ENCODE data around the gene APBA1.
"Not testable (repeated sequence)": the region's sequence is repeated elsewhere in the genome, so short reads cannot be mapped to it uniquely, and the experiment has no call there.

APBA1 gene

DNA sequence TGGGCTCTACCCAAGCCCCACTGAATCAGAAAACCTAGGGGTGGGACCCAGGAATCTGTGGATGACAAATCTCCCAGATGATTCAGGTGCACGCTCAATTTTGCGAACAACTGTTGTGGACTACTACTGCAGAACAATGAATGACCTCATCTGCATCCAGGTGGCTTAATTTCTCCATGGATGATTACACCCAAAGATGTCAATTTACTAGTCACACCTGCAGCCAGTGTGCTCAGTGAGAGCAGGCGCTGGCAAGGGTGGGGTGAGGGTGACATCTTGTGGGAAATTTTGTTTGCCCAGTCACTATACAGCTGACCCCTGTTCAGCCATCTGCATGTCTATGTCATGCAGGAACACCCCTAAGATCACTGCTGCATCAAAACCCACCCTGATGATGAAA lies 229.0 kb downstream of the APBA1 start:
- DNase-seq (ENCODE audit: low read depth, low spot score): no peak

DNA sequence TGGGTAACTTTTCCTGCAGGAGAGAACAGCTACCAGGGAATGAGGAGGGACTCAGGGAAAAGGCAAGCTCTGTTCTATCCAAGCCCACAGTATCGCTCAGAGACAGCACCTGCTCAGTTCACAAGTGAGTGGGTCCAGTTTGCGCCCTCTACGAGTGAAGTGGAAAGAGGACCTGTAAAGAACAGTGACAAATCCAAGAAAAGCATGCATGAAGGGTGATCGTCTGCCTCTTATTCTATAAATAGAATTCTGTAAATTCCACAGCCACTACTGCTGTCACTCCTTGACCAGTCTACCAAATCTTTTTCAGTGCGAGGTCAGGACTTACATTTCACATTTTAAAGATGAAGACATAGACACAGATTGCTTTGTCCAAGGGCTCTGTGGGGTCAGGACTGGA lies 229.7 kb downstream of the APBA1 start:
- DNase-seq (ENCODE audit: low read depth, low spot score): no peak

- DNase-seq (ENCODE audit: low read depth, low spot score): not testable (repeated sequence)
These were observed 231.8 kb downstream of the APBA1 start for GRCh38 chr9:69440254-69440955.

- DNase-seq (ENCODE audit: low read depth, low spot score): not testable (repeated sequence)
These were observed 232.5 kb downstream of the APBA1 start for GRCh38 chr9:69439654-69440053.

DNA sequence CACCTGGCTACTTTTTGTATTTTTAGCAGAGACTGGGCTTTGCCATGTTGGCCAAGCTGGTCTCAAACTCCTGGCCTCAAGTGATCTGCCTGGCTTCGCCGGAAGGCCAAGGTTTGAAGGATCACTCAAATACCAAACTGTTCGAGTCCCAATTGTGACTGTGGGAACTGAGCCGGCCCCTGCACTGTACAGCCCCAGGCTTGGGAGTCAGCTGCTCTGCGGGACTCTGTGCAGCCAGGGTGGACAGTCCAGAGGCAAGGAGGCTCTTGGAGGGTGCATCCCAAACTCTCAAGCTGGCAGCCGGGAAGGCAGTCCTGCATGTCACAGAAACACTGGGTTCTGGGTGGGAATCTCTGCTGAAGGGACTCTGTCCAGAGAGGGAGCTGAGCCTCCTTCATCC lies 238.2 kb downstream of the APBA1 start:
- no peak for DNase-seq (ENCODE audit: low read depth, low spot score)

- DNase-seq (ENCODE audit: low read depth, low spot score): no peak
These were observed 238.8 kb downstream of the APBA1 start for GRCh38 chr9:69433392-69433791.

DNA sequence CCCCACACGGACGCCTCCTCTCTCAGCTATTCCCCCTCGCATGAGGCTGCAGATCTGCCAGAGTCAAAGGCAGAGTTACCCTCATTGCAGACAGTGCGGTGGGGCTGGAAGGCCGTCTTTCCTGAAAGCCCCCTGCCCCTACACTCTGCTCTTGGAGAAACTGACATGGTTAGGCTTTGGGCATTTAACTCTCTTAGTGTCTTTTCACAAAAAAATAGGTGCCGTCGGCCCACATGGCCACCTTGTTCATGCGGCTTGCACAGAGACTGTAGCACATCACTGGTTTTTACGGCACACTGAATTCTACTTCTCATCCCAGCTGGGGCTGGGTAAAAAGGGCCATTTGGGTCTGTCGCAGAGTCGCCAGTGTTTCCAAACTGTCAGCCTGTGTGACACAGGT lies 239.5 kb downstream of the APBA1 start:
- no peak for DNase-seq (ENCODE audit: low read depth, low spot score)

DNA sequence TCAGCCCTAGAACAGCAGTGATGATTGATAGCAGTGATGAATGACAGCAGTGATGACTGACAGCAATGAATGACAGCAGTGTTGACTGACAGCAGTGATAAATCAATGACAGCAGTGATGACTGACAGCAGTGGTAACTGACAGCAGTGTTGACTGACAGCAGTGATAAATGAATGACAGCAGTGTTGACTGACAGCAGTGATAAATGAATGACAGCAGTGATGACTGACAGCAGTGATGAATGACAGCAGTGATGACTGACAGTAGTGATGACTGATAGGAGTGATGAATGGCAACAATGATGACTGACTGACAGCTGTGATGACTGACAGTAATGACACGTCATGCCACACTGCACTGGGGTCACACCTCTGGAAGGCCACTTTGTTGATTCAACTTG lies 240.4 kb downstream of the APBA1 start:
- no peak for DNase-seq (ENCODE audit: low read depth, low spot score)

GRCh38 chr9:69431203-69431602 lies 241.0 kb downstream of the APBA1 start:
- DNase-seq (ENCODE audit: low read depth, low spot score): no peak

- no peak for DNase-seq (ENCODE audit: low read depth, low spot score)
These were observed 242.0 kb downstream of the APBA1 start for GRCh38 chr9:69430206-69430605.

- no peak for DNase-seq (ENCODE audit: low read depth, low spot score)
These were observed 242.9 kb downstream of the APBA1 start for GRCh38 chr9:69429281-69429680.

GRCh38 chr9:69428017-69428785 lies 244.0 kb downstream of the APBA1 start:
- DNase-seq (ENCODE audit: low read depth, low spot score): no peak

DNA sequence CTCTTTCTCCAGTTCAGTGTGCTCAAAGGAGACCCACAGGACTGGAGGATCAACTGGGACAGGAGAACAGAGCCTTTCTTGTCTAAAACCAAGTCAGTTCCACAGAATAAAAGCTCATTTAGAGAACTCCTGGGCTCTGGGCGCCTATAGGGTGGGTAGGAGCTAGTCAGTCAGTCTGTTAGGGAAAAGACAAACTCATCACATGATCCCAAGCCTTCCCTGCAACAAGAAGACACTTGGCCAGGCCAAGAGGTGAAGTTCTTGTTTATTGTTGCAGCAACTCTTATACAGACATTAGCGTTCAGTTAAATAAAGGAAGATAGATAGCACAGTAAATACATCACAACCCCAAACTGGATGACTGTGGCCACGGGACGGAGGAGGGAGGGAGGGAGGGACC lies 244.9 kb downstream of the APBA1 start:
- no peak for DNase-seq (ENCODE audit: low read depth, low spot score)

DNA sequence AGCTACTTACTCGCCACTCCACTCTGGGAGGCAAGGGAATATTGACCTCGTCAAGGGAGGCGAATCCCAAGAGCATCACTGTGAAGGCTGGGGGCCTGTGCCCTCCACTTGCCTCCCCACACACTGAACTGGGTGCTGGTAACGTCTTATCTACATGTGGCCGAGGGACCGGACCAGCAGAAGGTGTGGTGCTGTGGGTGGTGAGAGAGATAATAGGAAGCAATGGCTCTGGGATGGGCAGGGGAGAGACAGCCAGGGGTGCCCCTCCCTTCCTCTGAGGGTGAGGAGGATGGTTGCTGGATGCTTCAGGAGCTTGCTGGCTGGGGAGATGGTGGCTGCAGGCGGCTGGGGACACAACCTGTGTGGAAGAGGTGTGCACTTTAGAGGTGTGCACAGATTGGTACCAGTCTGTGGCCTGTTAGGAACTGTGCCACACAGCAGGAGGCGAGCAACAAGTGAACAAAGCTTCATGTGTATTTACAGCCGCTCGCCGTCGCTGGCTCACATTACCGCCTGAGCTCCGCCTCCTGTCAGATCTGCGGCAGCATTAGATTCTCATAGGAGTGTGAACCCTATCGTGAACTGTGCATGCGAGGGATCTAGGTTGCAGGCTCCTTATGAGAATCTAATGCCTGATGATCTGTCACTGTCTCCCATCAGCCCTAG lies 246.9 kb downstream of the APBA1 start:
- DNase-seq (ENCODE audit: low read depth, low spot score): no peak

GRCh38 chr9:69421908-69422801 lies 250.0 kb downstream of the APBA1 start:
- DNase-seq (ENCODE audit: low read depth, low spot score): no peak

DNA sequence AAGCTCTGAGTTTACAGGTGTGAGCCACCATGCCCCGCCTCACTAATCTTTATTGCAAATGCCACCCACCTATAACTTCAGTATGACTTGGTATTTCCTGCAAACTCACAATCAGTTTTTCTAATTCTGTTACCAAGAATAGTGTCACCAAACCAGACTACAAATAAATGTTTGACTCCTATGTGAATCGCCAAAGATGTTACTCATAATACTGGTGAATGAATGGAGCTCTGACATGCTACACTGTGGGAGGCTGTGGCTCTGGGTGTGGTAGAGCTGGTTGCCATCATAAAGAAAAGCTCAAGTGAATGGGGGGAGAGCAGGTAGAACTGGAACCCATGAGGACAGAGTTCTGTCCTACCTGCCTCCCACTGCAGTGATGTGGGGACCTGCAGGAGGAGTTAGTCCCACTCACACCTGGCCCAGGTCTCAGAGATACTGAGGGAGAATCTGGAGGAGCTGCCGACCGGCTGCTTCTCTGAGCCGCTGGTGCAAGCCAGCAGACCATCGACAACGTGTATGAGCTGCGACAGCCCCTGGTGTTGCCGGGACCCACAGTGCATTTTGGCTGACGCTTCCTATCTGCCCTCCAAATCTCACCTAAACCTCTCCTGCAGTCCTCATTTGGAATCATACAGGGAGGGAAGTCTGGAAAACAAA lies 251.4 kb downstream of the APBA1 start:
- DNase-seq (ENCODE audit: low read depth, low spot score): no peak

- no peak for DNase-seq (ENCODE audit: low read depth, low spot score)
These were observed 259.4 kb downstream of the APBA1 start for GRCh38 chr9:69412741-69413150.

DNA sequence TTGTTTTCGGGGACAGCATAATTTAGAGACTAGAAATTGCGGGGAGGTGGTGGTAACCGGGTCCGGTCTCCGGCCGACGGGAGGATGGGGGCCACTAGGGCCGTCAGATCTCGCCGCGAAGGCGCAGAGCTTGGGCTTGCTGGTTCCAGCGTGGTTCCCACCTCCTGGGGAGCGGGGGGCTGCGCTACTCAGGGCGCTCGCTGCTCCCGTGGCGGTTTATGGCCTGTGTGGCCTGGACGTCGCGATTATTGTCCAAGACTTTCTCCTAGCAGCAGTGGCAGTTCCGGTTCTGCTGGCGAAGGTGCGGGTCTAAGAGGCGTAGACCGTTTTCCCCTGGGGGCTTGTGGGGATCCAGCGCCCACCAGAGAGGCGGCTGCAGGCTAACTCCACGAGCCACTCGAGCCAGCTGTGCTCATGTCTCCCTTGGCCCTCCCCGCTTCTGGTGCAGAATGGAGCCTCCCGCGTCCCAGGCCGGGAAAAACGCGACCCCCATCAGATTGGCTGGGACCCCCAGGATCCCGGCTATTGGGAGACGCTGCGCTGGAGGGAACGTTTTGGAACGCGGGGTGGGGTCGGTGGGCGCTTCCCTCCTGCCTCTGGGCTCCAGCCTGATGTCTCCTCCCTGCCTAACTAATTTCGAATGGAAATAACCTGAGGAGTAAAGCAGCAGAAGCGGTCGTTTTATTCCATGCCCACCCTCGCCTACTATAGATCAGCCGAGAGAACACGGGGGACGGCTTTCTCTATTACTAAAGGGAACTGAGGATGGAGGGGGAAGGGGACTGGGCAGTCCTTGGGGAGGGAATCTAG lies 260.0 kb downstream of the APBA1 start:
- DNase-seq (ENCODE audit: low read depth, low spot score): no peak

- DNase-seq (ENCODE audit: low read depth, low spot score): no peak
These were observed 260.9 kb downstream of the APBA1 start for GRCh38 chr9:69411246-69411645.

GRCh38 chr9:69409936-69410335 lies 262.2 kb downstream of the APBA1 start:
- DNase-seq (ENCODE audit: low read depth, low spot score): not testable (repeated sequence)

Data from brain pericyte (primary cell).